Retinal pigment epithelial cell (primary cell): ENCODE results near the gene RCE1.

Experiments used
- DNase-seq: peaks from one replicate; pipeline ENCODE4 v3.0.0-alpha.2; 2010; ENCODE audit warnings: low read depth
- H3K4me3 ChIP-seq: 2 replicates; pipeline ENCODE4 v1.5.1; 2011; ENCODE audit warnings: mild to moderate bottlenecking, low read length, control low read depth, moderate library complexity
- CTCF ChIP-seq: conservative IDR thresholded peaks from 2 replicates; pipeline ENCODE4 v1.5.1; 2011; ENCODE audit warnings: low read depth, low read length, control low read depth, inconsistent platforms

RCE1 gene

DNA sequence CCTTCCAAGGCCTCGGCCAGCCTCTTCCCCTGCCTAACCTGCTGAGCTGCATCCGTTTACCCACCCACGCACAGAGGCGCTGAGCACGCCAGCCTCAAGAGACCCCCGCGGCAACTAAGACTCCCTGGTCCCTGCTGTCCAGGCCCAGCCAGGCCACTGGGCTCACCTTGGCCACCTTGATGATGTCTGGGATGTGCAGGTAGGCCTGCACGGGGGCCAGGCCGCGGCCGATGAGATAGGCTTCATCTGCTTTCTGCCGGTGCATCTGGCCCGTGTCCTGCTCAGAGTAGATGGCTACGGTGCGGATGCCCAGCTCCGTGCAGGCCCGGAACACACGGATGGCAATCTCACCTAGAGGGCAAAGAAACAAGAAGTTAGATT is 28.3 kb downstream of the RCE1 start:
- DNase-seq = no peak
- H3K4me3 ChIP-seq = no peak overlapping the region
- no peak for TF ChIP-seq CTCF

- TF ChIP-seq CTCF = no peak
- no peak overlapping the region for H3K4me3 ChIP-seq
- no peak for DNase-seq
Measured at GRCh38 chr11:66874232-66874631, 31.0 kb downstream of the RCE1 start.

- no peak overlapping the region for H3K4me3 ChIP-seq
- no peak for DNase-seq
- no peak for TF ChIP-seq CTCF
Measured at GRCh38 chr11:66875378-66875777, 32.1 kb downstream of the RCE1 start.

- no peak overlapping the region for H3K4me3 ChIP-seq
- no peak for DNase-seq
- TF ChIP-seq CTCF = no peak
Measured at GRCh38 chr11:66877588-66878385, 34.5 kb downstream of the RCE1 start.

DNA sequence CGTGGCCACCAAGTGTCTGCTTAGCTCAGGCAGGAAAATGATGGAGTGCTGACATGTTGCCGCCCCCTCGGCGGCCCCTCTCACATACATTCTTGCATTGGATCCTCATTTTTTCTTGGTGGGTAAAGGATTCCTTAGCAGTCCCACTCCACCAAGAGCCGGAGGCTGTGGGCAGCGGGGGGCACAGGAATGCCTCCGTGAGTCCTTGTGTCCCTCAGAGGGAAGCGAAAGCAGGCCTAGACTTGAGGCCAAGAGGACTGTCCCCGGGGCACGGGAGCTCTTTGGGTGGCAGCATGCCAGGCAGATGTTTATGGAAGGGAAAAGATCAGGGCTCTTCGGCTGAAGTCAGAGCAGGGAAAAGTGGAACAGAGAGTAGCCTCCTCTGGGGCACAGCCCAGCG is 35.2 kb downstream of the RCE1 start:
- no peak for TF ChIP-seq CTCF
- DNase-seq = no peak
- H3K4me3 ChIP-seq = no peak overlapping the region

- no peak for TF ChIP-seq CTCF
- H3K4me3 ChIP-seq = no peak overlapping the region
- no peak for DNase-seq
Measured at GRCh38 chr11:66879000-66879399, 35.8 kb downstream of the RCE1 start.

GRCh38 chr11:66879583-66879982 is 36.3 kb downstream of the RCE1 start:
- no peak for TF ChIP-seq CTCF
- DNase-seq = no peak

More at GRCh38 chr11:66879583-66879982, 36.3 kb downstream of the RCE1 start:
- H3K4me3 ChIP-seq = no peak overlapping the region
